Ureter (tissue), 1 donor: ENCODE results near the gene ADAMTS2. TPM values are rescaled to one million over a fixed set of nuclear protein-coding genes. Genes with fewer than 3 reads are reported as not detected.

ENCODE experiments used
- DNase-seq: peaks from one replicate; pipeline ENCODE4 v3.0.0-alpha.2; 2020; ENCODE audit warnings: low spot score
- total RNA-seq: library from RNA; stranded (reverse); gene quantifications from one replicate; pipeline ENCODE4 v1.2.4, GENCODE V29; 2023
- donor health status: DM: yes; HTN: yes; CAD: no.

Gene ADAMTS2
- 13.3 TPM for total RNA-seq

GRCh38 chr5:179345433-179346321, at the start of gene ADAMTS2:
ADAMTS2 (minus strand) TSS chr5:179345461; CDS start chr5:179345328, 133 bp downstream.
- peak; percentile 64 for DNase-seq

- DNase-seq: no peak
These were observed 47.8 kb upstream of the ADAMTS2 start for GRCh38 chr5:179393078-179393477.

GRCh38 chr5:179387151-179388110, 42.2 kb upstream of the ADAMTS2 start:
- peak; percentile 28 for DNase-seq

GRCh38 chr5:179385914-179386313, 40.7 kb upstream of the ADAMTS2 start:
- peak; percentile 10 for DNase-seq

- peak; percentile 14 for DNase-seq
These were observed 37.2 kb upstream of the ADAMTS2 start for GRCh38 chr5:179382486-179382885.

- DNase-seq: peak; percentile 9
These were observed 36.4 kb upstream of the ADAMTS2 start for GRCh38 chr5:179381691-179382090.

GRCh38 chr5:179380211-179381035, 35.2 kb upstream of the ADAMTS2 start:
- DNase-seq: peak; percentile 35

GRCh38 chr5:179379321-179379890, 34.1 kb upstream of the ADAMTS2 start:
- peak; percentile 35 for DNase-seq

GRCh38 chr5:179378441-179379271, 33.4 kb upstream of the ADAMTS2 start:
- peak; percentile 39 for DNase-seq

- DNase-seq: peak; percentile 23
These were observed 32.8 kb upstream of the ADAMTS2 start for GRCh38 chr5:179378116-179378440.

GRCh38 chr5:179377421-179378115, 32.3 kb upstream of the ADAMTS2 start:
- peak; percentile 38 for DNase-seq

GRCh38 chr5:179376701-179377420, 31.6 kb upstream of the ADAMTS2 start:
- DNase-seq: peak; percentile 33

- peak; percentile 32 for DNase-seq
These were observed 30.6 kb upstream of the ADAMTS2 start for GRCh38 chr5:179375831-179376365.

GRCh38 chr5:179375236-179375685, 30.0 kb upstream of the ADAMTS2 start:
- peak; percentile 18 for DNase-seq

- DNase-seq: peak; percentile 6
These were observed 29.4 kb upstream of the ADAMTS2 start for GRCh38 chr5:179374506-179375235.

- DNase-seq: peak; percentile 35
These were observed 28.8 kb upstream of the ADAMTS2 start for GRCh38 chr5:179373961-179374505.

GRCh38 chr5:179373101-179373934, 28.1 kb upstream of the ADAMTS2 start:
- DNase-seq: peak; percentile 34
